Measurements from ENCODE around the gene HIVEP2. TPM values are rescaled to one million over a fixed set of nuclear protein-coding genes. Genes with fewer than 3 reads are reported as not detected.

HIVEP2 gene
- total and polyA plus RNA-seq, 2 donors (not counting 1 experiment from before 2014, with no cell fraction given): 5.8 to 31.9 TPM

DNA sequence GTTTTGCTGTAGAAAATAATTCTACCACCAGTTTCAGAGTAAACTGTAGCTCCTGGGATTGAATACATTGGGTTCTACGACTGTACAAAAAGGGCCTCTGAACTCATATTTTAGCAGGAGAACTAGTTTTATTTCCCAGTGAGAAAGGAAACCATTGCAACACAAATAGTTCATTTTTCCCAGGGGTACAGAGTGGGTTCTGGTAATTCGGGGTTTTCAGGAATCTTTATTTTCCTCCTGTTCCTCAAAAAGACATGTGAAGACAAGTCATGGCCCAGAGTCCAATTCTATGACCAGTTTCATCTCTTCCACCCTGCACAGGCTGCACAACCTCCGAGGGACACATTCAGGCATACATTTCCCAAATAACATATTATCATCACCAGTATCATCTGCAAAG lies 222.1 kb downstream of the HIVEP2 start:
- POLR2A ChIA-PET: no interaction called here
- peaks cover 6 to 14% of the 10 kb centered on the region in 2 donors for H3K4me1 ChIP-seq (ENCODE audit: control insufficient read depth in 2 of 2, insufficient read depth in 2 of 2, low read length in 2 of 2)
- H3K36me3 ChIP-seq (replicated peaks in 1 of 2; ENCODE audit: control extremely low read depth in 1 of 2, control insufficient read depth in 1 of 2, extremely low read depth in 1 of 2, insufficient read depth in 2 of 2, low read length in 1 of 2): no peaks in the 10 kb centered on the region
- H3K4me3 ChIP-seq (ENCODE audit: control extremely low read depth in 1 of 5, extremely low read depth in 1 of 5, insufficient read depth in 1 of 5, low read depth in 2 of 5, low read length in 4 of 5): no peak overlapping the region
- intact Hi-C loops (cut with micrococcal nuclease): loop anchor here (1.0 kb wide), 1 partner anchor 9 kb away; no protein-coding TSS in a partner anchor
- H4K20me1 ChIP-seq (ENCODE audit: control insufficient read depth, insufficient read depth, low read length, poor library complexity, severe bottlenecking): no peaks in the 10 kb centered on the region
- WGBS (ENCODE audit: insufficient coverage): 82% methylated on average over 3 of the region's 3 CpGs
- DNase-seq (no peak), ATAC-seq (ENCODE audit: low read depth) (no peak)
- TF ChIP-seq CTCF (IDR thresholded peaks at IDR 0.05) (no peak), EZH2 (IDR thresholded peaks at IDR 0.05; ENCODE audit: borderline replicate concordance, insufficient read depth, low read depth, low read length, poor library complexity, severe bottlenecking) (no peak)
- no peaks in the 10 kb centered on the region for H3K27me3 Mint-ChIP-seq
- H3K9me3 Mint-ChIP-seq (ENCODE audit: insufficient read depth): peaks cover 5% of the 10 kb centered on the region
- CTCF ChIA-PET: no interaction called here
- H2AFZ ChIP-seq (ENCODE audit: insufficient read depth, low read depth, low read length, poor library complexity, severe bottlenecking): no peak overlapping the region
- no peak overlapping the region for H3K9ac ChIP-seq (ENCODE audit: low read length)
- no peaks in the 10 kb centered on the region for H3K79me2 ChIP-seq (ENCODE audit: control insufficient read depth, insufficient read depth, low read length)
- H3K4me1 Mint-ChIP-seq: peaks cover 10% of the 10 kb centered on the region
- H3K27me3 ChIP-seq (replicated peaks in 1 of 4; ENCODE audit: control extremely low read depth in 1 of 4, control insufficient read depth in 3 of 4, insufficient read depth in 4 of 4, low read length in 3 of 4): no peaks in the 10 kb centered on the region
- H3K27ac Mint-ChIP-seq: no peak overlapping the region
- H3K27ac ChIP-seq (ENCODE audit: low read length in 2 of 2): no peak overlapping the region
- H3K4me3 Mint-ChIP-seq: no peak overlapping the region
- H3K4me2 ChIP-seq (replicated peaks; ENCODE audit: low read depth, low read length, poor library complexity, severe bottlenecking): no peak overlapping the region
- H3K9me3 ChIP-seq (ENCODE audit: control extremely low read depth in 1 of 3, control insufficient read depth in 2 of 3, insufficient read depth in 1 of 3, low read length in 2 of 3): peaks cover 2 to 18% (median 4%) of the 10 kb centered on the region in 3 donors

GRCh38 chr6:142722012-142722411 lies 223.0 kb downstream of the HIVEP2 start:
- ChIA-PET POLR2A (no interaction called here), CTCF (no interaction called here)
- Histone ChIP-seq H3K36me3 (replicated peaks in 1 of 2; ENCODE audit: control extremely low read depth in 1 of 2, control insufficient read depth in 1 of 2, extremely low read depth in 1 of 2, insufficient read depth in 2 of 2, low read length in 1 of 2) (no peaks in the 10 kb centered on the region), H3K9me3 (ENCODE audit: control extremely low read depth in 1 of 3, control insufficient read depth in 2 of 3, insufficient read depth in 1 of 3, low read length in 2 of 3) (peaks cover 2 to 18% (median 4%) of the 10 kb centered on the region in 3 donors), H3K27ac (ENCODE audit: low read length in 2 of 2) (no peak overlapping the region), H2AFZ (ENCODE audit: insufficient read depth, low read depth, low read length, poor library complexity, severe bottlenecking) (no peak overlapping the region), H3K79me2 (ENCODE audit: control insufficient read depth, insufficient read depth, low read length) (no peaks in the 10 kb centered on the region), H3K4me2 (replicated peaks; ENCODE audit: low read depth, low read length, poor library complexity, severe bottlenecking) (no peak overlapping the region), H3K9ac (ENCODE audit: low read length) (no peak overlapping the region), H3K4me3 (ENCODE audit: control extremely low read depth in 1 of 5, extremely low read depth in 1 of 5, insufficient read depth in 1 of 5, low read depth in 2 of 5, low read length in 4 of 5) (no peak overlapping the region), H3K4me1 (ENCODE audit: control insufficient read depth in 2 of 2, insufficient read depth in 2 of 2, low read length in 2 of 2) (peaks cover 6 to 14% of the 10 kb centered on the region in 2 donors), H3K27me3 (replicated peaks in 1 of 4; ENCODE audit: control extremely low read depth in 1 of 4, control insufficient read depth in 3 of 4, insufficient read depth in 4 of 4, low read length in 3 of 4) (no peaks in the 10 kb centered on the region), H4K20me1 (ENCODE audit: control insufficient read depth, insufficient read depth, low read length, poor library complexity, severe bottlenecking) (no peaks in the 10 kb centered on the region)
- Mint-ChIP-seq H3K4me1 (peaks cover 12% of the 10 kb centered on the region), H3K27ac (no peak overlapping the region), H3K27me3 (no peaks in the 10 kb centered on the region), H3K4me3 (no peak overlapping the region), H3K9me3 (ENCODE audit: insufficient read depth) (peaks cover 5% of the 10 kb centered on the region)
- DNase-seq: no peak
- no CpG with 5 or more reads among the region's 3 CpGs for WGBS (ENCODE audit: insufficient coverage)
- no peak for ATAC-seq (ENCODE audit: low read depth)
- TF ChIP-seq EZH2 (IDR thresholded peaks at IDR 0.05; ENCODE audit: borderline replicate concordance, insufficient read depth, low read depth, low read length, poor library complexity, severe bottlenecking) (no peak), CTCF (IDR thresholded peaks at IDR 0.05) (no peak)
- intact Hi-C loops (cut with micrococcal nuclease): loop anchor here (1.0 kb wide), 1 partner anchor 10 kb away; no protein-coding TSS in a partner anchor
